ENCODE measurements around the gene NR2F1. TPM values are rescaled to one million over a fixed set of nuclear protein-coding genes. Genes with fewer than 3 reads are reported as not detected.

NR2F1 gene
- total RNA-seq, 1 donor from 2014 or later, result 83.2 TPM

GRCh38 chr5:93588352-93589151, 5.5 kb downstream of the NR2F1 start:
- peak overlapping the region; percentile 56 for H3K4me3 ChIP-seq
- H3K4me1 ChIP-seq, result no peaks in the 10 kb centered on the region
- ATAC-seq, result no peak
- no peak for DNase-seq
- H3K27me3 ChIP-seq, result peaks cover 45% of the 10 kb centered on the region
- TF ChIP-seq, protein P1, sequence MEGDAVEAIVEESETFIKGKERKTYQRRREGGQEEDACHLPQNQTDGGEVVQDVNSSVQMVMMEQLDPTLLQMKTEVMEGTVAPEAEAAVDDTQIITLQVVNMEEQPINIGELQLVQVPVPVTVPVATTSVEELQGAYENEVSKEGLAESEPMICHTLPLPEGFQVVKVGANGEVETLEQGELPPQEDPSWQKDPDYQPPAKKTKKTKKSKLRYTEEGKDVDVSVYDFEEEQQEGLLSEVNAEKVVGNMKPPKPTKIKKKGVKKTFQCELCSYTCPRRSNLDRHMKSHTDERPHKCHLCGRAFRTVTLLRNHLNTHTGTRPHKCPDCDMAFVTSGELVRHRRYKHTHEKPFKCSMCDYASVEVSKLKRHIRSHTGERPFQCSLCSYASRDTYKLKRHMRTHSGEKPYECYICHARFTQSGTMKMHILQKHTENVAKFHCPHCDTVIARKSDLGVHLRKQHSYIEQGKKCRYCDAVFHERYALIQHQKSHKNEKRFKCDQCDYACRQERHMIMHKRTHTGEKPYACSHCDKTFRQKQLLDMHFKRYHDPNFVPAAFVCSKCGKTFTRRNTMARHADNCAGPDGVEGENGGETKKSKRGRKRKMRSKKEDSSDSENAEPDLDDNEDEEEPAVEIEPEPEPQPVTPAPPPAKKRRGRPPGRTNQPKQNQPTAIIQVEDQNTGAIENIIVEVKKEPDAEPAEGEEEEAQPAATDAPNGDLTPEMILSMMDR (IDR thresholded peaks at IDR 0.05), result no peak
- H3K36me3 ChIP-seq, result no peaks in the 10 kb centered on the region
- no peaks in the 10 kb centered on the region for H3K9me3 ChIP-seq
- peak overlapping the region; percentile 70 for H3K27ac ChIP-seq
- intact Hi-C loops (cut with DNase I), result loop anchor here (10.0 kb wide), 1 partner anchor 206 kb away; no protein-coding TSS in a partner anchor

- Histone ChIP-seq H3K27me3 (peaks cover 48% of the 10 kb centered on the region), H3K36me3 (no peaks in the 10 kb centered on the region)
Measured at GRCh38 chr5:93589152-93589828, 6.3 kb downstream of the NR2F1 start.

GRCh38 chr5:93589829-93590215, 6.8 kb downstream of the NR2F1 start:
- Histone ChIP-seq H3K4me3 (peak overlapping the region; percentile 39), H3K36me3 (no peaks in the 10 kb centered on the region), H3K4me1 (no peaks in the 10 kb centered on the region), H3K27me3 (peaks cover 54% of the 10 kb centered on the region), H3K27ac (peak overlapping the region; percentile 68), H3K9me3 (no peaks in the 10 kb centered on the region)
- intact Hi-C loops (cut with DNase I), result loop anchor here (10.0 kb wide), 1 partner anchor 205 kb away; no protein-coding TSS in a partner anchor
- DNase-seq, result no peak
- TF ChIP-seq, protein P1 (IDR thresholded peaks at IDR 0.05), result no peak
- no peak for ATAC-seq

More at GRCh38 chr5:93589152-93589828, 6.3 kb downstream of the NR2F1 start:
- Histone ChIP-seq H3K27ac (peak overlapping the region; percentile 68), H3K4me3 (peak overlapping the region; percentile 39), H3K4me1 (no peaks in the 10 kb centered on the region), H3K9me3 (no peaks in the 10 kb centered on the region)
- TF ChIP-seq, protein P1 (IDR thresholded peaks at IDR 0.05), result no peak
- DNase-seq (no peak), ATAC-seq (no peak)
- intact Hi-C loops (cut with DNase I), result loop anchor here (10.0 kb wide), 1 partner anchor 206 kb away; no protein-coding TSS in a partner anchor

- no peaks in the 10 kb centered on the region for H3K36me3 ChIP-seq
- H3K27me3 ChIP-seq, result peaks cover 58% of the 10 kb centered on the region
- DNase-seq, result no peak
- TF ChIP-seq, protein P1 (IDR thresholded peaks at IDR 0.05), result no peak
- intact Hi-C loops (cut with DNase I), result no loop called here
- ATAC-seq, result no peak
- H3K27ac ChIP-seq, result peak overlapping the region; percentile 68
- H3K9me3 ChIP-seq, result no peaks in the 10 kb centered on the region
- peak overlapping the region; percentile 39 for H3K4me3 ChIP-seq
- H3K4me1 ChIP-seq, result peaks cover under 1% of the 10 kb centered on the region
Measured at GRCh38 chr5:93590493-93590892, 7.5 kb downstream of the NR2F1 start.

- H3K27ac ChIP-seq, result peak overlapping the region; percentile 7
- ATAC-seq (no peak), DNase-seq (no peak)
- H3K9me3 ChIP-seq, result no peaks in the 10 kb centered on the region
- no peaks in the 10 kb centered on the region for H3K36me3 ChIP-seq
- peaks cover 58% of the 10 kb centered on the region for H3K27me3 ChIP-seq
- H3K4me3 ChIP-seq, result peak overlapping the region; percentile 39
- TF ChIP-seq, protein P1 (IDR thresholded peaks at IDR 0.05), result no peak
- H3K4me1 ChIP-seq, result peaks cover 3% of the 10 kb centered on the region
- intact Hi-C loops (cut with DNase I), result no loop called here
Measured at GRCh38 chr5:93591323-93591945, 8.4 kb downstream of the NR2F1 start.

All from upper lobe of right lung (tissue), 1 donor.